Subcutaneous adipose tissue (tissue), 4 donors: ENCODE results near the gene LBX1. TPM values are rescaled to one million over a fixed set of nuclear protein-coding genes. Genes with fewer than 3 reads are reported as not detected.

Experiments used
- CTCF ChIP-seq: fragments of 450-650 bp; IDR thresholded peaks from one replicate; pipeline ENCODE4 v1.5.1; 2016; ENCODE audit warnings: low read depth, mild to moderate bottlenecking, control low read depth, antibody characterized with exemption, moderate library complexity
- total RNA-seq, 4 donors: library from RNA; depleted of rRNA; stranded (reverse); fragments of >200 nt; gene quantifications; one replicate each; pipeline ENCODE4 v1.1.0, GENCODE V29; 2016

Gene LBX1
- total RNA-seq, 4 donors from 2014 or later, result not detected

GRCh38 chr10:101233443-101233842, 4.2 kb upstream of the LBX1 start:
- TF ChIP-seq CTCF, result no peak

GRCh38 chr10:101231912-101232689, 2.8 kb upstream of the LBX1 start:
- no peak for TF ChIP-seq CTCF

- TF ChIP-seq CTCF, result no peak
Measured at GRCh38 chr10:101231092-101231491, 1.8 kb upstream of the LBX1 start.

GRCh38 chr10:101230183-101230917, 1.1 kb upstream of the LBX1 start:
- no peak for TF ChIP-seq CTCF

- no peak for TF ChIP-seq CTCF
Measured at GRCh38 chr10:101228966-101229265, 347 bp downstream of the LBX1 start.

GRCh38 chr10:101228153-101228965, 904 bp downstream of the LBX1 start:
- TF ChIP-seq CTCF, result no peak
